Activated T-cell treated with anti-CD3 and anti-CD28 coated beads for 1 hour (primary cell): ENCODE results near the gene CERK.

Source experiments
- DNase-seq: peaks from one replicate; pipeline ENCODE4 v3.0.0-alpha.2; 2020; ENCODE audit warnings: low read depth

Gene CERK

DNA sequence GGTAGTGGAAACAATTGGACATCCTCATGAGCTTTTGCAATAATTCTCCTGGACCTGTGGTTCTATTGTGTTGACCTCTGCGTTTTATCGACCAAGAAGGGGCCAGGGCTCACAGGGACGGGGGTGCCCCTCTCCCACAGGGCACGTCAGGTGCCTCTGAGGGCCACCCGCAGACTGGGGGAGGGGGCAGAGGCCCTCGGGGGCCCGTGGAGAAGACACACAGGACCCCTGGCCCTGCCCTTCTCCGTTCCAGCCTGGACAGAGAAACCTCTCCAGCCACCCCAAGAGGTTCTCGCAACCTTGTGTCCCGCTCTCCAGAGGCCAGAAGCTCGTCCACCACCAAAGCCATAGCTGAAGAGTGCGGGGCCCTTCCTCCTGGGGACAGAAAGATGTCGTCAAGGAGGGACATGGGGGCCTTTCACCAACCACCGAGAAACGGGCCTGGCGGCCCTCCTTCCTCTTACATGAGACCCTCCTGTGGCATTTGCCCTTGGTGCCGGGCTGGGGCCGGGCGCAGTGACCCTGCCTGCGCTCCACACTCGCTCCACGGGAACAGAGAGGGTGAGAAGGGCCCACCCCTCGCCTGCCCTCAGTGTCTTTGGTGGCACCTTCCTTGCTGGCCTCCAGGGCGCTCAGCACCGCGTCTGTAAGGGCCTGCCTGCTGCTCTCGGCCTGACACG lies 60.6 kb downstream of the CERK start:
- DNase-seq: no peak

DNA sequence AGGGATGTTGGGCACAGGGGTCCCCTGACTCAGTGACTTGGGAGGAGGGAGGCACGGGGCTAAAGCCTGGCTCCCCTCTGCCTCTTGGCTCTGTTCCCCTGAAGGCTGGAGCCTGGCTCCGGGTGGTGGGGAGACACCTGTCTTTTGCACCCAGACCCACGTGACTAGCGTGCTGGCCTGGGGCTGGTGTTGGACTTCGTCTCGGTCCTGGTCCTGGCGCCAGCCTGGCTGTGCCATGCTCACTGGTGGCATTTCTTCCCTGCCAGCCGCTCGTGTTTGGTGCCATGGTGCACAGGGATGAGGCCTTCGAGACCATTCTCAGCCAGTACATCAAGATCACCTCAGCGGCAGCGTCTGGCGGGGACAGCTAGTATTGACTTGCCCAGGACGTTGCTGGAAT lies 61.2 kb downstream of the CERK start:
- DNase-seq: no peak

DNA sequence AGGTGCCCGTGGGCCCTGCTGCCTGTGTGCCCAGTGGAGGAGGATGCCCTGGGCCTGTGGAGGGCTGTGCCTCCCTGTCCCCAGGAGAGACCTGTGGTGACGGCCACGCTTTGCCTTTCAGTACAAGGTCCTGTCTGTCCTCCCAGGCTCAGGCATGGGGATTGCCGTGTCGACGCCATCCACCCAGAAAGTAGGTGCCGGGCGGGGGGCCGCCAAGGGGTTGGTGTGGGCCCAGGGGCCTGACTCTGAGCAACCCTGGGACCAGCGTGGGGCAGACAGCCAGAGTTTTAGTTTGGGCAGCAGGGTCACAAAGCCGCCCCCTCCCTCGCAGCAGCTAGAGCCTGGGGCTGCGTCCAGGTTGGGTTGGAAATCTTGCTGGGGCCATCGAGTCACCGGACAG lies 61.6 kb downstream of the CERK start:
- no peak for DNase-seq

DNA sequence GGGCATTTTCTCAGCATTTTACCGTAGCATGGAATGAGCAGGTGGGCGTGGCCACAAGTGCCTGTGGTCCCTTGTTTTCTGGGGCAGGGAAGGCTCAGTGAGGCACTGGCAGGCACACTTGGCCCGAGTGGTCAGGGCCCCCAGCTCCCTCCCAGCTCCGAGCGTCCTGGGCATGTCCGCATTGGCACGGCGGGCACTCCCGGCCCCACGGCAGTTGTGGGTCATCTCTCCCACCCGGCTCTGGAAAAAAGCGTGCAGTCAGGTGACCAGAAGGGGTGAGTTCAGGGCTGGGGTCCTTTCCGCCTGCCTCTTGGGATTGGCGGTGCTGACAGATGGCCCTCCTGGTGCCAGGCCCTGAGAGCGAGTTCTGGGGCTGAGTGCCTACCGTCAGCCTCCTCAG lies 62.1 kb downstream of the CERK start:
- no peak for DNase-seq

DNA sequence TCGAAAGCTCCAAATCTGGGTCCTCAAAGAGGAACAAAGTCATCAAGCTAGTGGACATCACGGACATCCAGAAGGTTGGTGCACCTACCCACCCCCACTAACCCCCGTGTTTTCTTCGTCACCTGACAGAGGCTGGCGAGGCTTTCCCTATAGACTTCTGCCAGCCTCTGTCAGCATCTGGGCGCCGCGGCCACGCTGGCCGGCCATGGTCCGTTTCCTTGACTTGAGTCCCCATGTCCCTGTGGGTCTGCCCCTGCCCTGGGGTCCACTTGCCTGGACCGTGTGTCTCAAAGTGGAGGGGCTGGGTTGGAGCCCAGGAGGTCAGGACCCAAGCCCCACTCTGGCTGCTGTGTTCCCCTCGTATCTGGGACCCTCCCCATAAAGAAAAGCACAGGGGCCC lies 62.6 kb downstream of the CERK start:
- DNase-seq: no peak

DNA sequence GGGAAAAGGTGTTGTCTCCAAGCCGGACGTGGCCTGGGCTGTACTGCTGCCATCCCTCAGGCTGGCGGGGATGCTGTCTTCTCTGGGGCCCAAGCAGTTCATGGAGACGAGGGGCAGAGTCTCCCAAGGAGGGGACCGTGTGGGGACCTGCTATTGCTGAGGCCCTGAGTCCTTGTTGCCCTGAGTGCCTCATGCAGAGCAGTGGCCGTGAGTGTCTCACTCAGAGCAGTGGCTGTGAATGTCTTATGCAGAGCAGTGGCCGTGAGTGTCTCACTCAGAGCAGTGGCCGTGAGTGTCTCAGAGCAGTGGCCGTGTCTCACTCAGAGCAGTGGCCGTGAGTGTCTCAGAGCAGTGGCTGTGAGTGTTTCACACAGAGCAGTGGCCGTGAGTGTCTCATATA lies 63.1 kb downstream of the CERK start:
- no peak for DNase-seq

DNA sequence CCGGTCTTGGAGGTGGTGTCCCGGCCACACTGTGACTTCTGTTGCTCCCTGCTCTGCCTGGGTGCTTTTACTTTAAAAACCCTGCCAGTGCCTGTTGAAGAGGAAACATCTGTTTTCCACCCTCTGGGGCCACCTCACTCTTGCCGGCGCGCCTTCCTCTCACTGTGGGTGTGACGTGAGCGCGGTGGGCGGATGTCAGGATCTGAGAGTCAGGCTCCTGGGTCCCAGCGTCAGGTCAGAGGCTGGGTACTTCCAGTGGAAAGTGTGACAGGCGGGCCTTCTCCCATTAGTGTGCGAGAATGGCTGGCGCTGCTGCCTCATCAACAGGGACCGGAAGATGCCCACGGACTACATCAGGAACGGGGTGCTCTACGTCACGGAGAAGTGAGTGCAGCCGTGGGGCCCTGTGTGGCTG lies 63.7 kb downstream of the CERK start:
- peak; percentile 90 for DNase-seq

DNA sequence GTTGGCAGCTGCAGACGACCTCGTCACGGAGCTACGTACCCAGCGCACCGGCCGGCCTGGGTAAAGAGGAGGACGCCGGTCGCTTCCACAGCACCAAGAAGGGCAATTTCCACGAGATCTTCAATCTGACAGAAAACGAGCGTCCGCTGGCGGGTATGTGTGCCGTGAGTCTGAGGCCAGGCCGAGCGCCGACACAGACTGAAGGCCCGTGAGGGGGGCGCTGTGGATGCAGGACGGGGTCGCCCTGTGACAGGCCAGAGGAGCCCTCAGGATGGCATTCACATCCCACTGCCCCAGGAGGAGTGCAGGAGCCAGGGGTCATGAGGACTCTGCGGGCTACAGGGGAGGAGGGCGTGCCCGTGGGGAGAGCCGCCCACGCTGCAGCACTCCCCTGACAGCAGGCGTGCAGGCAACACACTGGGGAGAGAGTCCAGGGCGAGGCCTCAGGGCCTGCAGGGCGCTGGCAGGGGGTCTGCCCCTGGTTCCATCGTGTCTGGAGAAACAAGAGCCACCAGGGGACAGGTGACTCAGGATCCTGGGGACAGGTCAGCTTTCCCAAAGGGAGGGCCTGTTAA lies 64.3 kb downstream of the CERK start:
- no peak for DNase-seq

DNA sequence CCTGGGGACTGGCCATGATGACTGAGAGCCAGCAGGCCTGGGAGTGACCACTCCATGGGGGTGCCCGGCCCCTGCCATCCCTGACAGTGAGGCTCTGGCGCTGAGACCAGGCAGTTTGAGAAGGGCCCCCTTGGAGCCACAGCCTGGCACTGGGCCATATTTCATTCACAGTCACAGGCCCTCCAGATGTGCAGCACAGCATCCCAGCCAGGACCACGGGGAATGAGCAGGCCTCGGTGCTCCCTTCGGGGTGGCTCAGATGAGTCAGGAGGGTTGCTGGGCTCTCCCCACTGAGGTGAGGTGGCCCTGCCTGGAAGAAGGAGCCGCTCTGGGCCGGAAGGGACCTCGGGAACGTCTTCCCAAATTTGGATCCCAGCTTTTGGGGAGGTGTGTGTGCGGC lies 64.8 kb downstream of the CERK start:
- DNase-seq: no peak

DNA sequence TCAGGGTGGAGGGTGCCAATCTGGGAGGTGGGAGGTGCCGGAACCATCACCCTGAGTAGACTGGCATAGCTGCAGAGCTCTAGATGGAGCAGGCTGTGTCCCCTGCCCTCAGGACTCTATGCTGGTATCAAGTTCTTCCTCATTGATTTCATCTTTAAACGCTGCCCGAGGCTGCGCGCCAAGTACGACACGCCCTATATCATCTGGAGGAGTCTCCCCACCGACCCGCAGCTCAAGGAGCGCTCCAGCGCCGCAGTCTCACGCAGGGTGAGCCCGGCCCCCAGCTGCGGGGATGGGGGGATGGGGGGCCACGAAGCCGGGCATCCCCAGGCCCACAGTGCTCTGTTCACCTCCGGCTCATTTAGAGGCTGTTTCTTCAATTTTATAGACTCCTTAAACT lies 65.3 kb downstream of the CERK start:
- no peak for DNase-seq

DNA sequence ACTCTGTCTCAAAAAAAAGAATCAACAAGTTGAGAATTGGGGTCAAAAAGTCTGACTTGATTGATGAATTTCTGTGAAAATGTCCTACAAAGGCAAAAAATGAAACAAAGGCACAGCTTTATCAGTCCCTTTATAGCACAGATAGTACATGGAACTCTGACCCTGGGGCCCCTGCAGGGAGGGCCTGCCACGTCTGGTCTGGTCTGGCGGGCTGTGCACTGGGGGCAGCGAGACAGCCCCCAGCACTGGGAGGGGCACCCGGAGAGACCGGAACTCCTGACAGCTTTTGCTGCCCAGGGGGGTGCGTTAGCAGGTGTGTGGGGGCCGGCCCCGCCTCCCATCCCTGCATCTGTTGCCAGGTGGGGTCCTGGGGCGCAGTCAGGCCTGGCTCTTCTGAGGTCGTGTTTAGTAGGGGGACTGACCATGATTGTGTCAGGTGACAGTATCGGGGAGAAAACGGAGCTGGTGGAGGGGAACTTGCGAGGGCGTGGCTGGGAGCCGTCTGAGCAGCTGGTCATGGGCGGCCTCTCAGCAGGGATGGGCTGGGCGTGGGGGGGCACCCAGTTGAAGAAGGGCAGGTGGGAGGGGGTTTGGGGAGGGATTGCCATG lies 66.1 kb downstream of the CERK start:
- no peak for DNase-seq

DNA sequence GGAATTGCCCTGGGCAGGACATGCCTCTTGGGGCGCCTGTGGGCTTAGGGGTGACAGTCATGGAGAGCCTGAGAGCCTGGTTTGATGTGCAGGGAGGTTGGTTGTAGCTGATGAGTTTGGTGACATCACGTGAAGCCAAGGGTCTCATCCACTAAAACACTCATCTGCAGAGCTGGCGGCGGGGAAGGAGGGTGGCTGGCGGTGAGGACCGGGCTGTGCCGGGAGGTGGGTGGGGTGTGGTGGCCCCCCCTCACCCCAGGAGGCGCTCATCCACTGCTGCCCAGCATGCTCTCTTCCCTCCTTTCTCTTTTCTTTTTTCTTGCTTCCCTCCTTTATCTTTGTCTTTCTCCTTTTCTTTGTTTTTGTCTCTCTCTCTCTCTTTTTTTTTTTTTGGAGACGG lies 68.9 kb downstream of the CERK start:
- no peak for DNase-seq

DNA sequence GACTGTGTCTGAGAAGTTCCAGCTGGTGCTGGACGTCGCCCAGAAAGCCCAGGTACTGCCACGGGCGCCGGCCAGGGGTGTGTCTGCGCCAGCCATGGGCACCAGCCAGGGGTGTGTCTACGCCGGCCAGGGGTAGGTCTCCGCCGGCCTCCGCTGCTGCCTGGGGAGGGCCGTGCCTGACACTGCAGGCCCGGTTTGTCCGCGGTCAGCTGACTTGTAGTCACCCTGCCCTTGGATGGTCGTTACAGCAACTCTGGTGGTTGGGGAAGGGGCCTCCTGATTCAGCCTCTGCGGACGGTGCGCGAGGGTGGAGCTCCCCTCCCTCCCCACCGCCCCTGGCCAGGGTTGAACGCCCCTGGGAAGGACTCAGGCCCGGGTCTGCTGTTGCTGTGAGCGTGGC lies 69.9 kb downstream of the CERK start:
- no peak for DNase-seq

DNA sequence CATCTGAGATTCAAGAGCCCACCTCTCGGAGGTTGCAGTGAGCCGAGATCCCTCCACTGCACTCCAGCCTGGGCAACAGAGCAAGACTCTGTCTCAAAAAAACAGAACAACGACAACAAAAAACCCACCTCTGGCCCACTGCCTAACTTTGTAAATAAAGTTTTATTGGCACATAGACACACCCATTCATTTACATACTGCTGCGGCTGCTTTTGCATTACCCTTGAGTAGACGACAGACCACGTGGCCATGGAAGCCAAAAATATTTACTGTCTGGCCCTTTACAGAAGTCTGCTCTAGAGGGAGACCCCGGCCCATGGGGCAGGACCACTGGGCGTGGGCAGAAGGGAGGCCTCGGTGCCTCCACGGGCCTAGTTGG lies 70.8 kb downstream of the CERK start:
- no peak for DNase-seq

DNA sequence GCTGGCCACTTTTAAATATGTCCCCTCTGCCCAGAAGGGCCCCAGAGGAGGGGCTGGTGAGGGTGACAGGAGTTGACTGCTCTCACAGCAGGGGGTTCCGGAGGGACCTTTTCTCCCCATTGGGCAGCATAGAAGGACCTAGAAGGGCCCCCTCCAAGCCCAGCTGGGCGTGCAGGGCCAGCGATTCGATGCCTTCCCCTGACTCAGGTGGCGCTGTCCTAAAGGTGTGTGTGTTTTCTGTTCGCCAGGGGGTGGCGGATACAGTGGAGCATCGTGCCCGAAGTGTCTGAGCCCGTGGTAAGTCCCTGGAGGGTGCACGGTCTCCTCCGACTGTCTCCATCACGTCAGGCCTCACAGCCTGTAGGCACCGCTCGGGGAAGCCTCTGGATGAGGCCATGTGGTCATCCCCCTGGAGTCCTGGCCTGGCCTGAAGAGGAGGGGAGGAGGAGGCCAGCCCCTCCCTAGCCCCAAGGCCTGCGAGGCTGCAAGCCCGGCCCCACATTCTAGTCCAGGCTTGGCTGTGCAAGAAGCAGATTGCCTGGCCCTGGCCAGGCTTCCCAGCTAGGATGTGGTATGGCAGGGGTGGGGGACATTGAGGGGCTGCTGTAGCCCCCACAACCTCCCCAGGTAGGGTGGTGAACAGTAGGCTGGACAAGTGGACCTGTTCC lies 71.3 kb downstream of the CERK start:
- DNase-seq: no peak

DNA sequence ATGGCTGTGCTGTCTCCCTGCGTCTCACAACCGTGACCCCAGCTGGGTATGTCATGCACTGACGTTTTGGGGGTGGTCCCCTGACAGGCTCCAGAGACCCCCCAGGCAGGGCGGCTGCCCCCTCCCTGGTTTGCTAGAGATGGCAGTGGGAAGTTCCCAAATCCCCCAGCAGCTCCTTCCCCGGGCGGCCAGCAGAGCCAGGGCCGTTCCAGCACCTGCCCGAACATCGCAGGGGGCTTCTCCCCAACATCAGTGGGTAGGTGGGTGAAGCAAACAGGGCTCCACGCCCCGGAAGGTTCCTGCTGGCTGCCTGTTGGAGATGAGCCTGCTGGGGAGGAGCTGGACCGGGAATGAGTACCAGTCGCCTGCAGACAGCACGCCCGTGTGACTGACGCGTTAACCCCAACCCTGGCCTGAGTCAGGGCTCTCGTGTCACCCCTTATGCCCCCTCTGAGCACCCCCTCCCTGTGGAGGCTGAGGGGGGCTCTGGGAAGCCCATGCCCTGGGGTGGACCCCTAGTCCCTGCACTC lies 72.2 kb downstream of the CERK start:
- no peak for DNase-seq

DNA sequence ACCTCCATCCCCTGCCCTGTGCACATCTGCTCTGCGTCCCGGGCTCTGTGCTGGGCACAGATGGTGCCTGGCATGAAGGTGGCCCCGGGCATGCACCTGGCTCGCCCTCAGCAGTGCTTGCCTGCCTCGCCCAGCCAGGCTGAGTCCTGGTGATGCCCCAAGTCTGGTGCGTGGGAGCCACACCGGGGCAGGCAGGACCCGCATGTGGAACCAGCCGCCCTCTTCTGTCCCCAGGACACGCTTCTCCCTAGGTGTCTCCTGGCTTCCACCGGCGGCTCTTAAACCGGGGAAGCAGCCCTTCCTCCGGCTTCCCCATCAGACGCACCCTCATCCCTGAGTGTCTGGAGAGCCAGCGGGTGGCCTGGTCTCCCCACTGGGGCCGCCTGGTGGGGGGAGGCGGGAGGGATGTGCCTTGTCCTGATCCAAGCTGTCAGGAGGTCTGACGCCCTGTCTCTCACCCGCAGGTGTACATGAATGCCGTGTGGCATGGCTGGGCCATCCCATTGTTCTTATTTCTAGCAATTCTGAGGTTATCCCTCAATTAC lies 72.8 kb downstream of the CERK start:
- DNase-seq: no peak

DNA sequence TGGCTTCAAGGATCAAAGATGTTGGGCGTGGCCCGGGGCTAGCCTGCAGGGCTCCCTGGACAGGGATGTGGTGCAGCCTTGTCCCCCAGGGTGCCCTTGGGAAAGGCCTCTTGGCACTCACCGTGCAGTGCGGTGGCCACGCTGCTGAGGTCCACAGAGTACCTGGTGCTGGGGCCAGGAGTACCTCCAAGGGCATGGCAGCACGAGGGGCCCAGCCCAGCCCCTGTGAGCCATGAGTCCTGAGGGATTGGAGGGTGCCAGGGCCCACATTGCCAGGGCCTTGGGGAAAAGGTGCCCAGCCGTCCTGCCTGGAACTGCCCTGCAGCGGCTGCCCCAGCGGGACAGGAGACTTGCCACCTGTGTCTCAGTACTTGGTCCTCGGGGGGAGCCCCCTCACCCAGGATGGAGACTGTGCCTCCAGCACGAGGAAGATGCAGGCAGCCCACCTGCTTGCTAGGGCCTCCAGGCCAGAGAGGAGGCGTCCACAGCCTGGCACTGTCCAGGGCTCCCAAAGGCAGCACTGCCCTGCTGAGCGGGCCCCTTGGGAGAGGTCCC lies 73.7 kb downstream of the CERK start:
- no peak for DNase-seq

DNA sequence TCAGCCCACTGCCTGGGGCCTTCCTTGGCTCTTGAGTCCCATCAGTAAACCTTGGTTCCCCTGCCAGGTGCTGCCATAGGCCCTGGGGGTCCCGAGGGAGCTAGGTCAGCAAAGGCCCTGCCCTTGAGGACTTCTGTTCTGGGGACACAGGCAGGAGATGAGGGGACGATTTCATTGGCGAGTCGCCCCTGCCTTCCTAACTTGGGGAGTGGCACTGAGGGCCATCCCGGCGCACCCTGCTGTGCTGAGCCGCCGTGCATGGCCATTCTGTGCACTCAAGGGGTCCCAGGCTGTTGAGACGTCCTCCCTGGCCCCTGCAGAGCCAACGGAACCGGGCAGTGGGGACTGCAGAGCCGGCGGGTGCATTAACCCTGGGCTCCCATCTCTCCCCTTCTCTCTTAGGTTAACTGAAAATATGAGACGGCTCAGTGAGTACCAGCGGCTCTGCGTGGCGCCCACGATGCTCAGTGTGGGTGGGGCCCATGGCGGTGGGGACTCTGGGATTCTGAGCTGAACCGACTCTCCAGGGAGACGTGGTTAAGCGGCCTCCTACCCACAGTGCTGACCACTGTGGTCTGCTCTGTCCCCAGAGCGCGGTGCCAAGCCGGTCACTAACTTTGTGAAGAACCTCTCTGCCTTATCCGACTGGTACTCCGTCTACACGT lies 74.5 kb downstream of the CERK start:
- no peak for DNase-seq

DNA sequence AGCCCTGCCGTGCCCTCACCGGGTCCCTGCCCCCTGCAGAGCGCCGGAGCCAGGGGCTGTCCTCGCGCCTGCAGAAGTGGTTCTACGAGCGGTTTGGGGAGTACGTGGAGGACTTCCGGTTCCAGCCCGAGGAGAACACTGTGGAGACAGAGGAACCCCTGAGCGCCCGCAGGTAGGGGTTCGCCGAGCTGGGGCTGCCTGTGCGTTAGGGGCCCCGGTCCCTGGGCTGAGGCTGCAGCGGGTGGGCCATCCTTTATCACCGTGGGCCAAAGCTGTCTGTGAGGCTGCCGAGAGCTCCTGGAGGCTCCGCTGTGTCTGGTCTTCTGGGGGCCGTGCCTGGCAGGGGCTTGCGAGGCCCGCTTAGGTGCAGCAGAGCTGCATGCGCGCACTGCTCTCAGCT lies 75.1 kb downstream of the CERK start:
- DNase-seq: no peak

DNA sequence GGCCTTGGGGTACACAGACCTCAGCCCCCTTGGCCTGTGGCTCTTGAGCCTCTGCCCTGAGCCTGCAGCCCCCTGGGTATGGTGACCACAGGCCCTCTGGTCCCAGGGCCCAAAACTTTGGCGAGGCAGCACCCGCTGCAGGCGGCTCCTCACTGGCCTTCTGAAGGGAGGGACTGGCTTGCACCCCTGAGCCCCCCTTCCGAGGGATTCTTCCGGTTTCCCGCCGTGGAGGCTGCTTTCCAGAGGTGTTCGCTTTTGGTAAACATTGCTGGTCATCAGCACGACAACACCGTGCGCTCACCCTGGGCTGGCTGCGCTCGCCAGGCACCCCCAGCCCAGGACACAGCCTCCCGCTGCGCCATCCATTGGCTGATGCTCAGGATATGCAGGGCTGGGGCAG lies 75.8 kb downstream of the CERK start:
- no peak for DNase-seq

DNA sequence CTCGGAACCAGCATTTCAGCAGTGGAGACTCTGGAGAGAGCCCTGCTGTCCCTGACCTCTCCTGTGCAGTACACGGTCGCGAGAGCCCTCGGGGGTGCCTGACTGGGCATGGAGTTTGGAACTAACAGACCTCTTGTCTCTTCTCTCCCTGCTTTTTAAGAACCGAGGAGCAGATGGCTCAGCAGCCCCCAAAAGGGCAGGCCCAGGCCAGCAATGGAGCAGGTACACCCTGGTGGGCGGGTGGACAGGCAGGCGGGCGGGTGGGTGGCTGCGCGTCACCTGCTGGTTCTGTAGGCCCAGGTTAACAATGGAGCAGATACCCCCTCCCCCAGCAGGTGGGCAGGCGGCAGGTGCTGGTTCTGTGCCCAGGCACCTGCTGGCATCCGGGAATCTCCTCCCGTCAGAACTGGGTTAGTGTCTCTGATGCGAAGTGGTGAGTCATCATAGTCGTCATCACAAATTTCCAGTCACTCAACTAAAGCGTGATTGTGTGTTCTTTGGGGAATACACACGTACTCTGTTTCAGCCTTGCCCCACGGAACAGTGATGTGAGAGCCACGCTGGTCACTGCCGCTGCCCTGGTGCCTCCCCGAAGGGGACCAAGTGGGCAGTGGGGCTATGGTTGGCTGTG lies 76.7 kb downstream of the CERK start:
- DNase-seq: no peak
